Kidney capillary endothelial cell (primary cell): ENCODE data around the gene CDC42BPA.

ENCODE experiments used
- DNase-seq: peaks from one replicate; pipeline ENCODE4 v3.0.0-alpha.2; 2018; ENCODE audit warnings: low spot score

Gene CDC42BPA

DNA sequence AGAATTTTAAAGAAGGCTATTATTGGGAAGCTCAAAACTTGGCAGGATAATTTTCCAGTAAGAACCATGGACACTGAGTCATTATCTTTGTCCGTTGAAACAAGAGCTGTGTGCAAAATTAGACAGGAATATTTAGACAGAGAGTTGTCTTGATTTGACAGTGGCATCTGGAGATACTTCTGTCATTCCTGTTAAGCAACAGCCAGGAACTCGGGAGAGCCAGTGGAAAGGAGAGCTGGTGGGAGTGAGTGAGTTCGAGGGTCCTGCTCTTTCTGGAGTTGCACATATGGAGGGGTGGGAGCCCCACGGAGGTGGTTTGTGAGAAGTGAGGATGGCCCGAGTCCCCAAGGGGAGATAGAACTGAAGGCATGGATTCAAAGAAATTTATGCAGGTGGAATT is 375.1 kb downstream of the CDC42BPA start:
- DNase-seq: no peak

DNA sequence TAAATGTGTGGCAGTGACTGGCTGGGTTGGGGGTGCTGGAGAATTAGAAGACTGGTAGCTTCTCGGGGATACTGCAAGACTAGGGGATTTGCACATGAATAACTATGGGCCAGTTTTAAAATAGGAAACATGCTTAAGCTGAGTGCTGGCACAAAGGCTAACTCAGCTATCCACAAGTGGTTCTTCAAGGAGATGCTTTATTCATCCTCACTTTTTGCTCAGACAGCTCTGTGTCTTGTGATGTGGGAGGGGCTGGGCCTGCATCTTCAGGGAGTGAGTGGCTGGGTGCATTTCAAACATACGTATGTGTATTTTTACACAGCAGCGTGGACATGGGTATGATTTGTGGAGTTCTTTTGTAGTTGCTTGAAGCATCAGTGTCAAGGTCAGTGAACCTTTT is 375.9 kb downstream of the CDC42BPA start:
- no peak for DNase-seq

DNA sequence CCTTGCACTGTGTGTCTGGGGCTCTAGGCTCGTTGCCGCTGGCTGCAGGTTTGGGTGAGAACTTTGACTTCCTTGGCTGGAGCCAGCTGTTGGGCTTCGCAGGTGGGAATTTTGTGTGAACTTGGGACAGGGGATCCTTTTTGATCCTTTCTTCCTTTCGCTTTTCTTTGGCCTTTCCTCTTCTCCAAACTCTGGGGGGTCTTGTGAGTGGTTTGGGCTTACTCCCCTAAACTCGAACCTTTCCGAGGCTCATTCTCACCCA is 377.6 kb downstream of the CDC42BPA start:
- DNase-seq: no peak

DNA sequence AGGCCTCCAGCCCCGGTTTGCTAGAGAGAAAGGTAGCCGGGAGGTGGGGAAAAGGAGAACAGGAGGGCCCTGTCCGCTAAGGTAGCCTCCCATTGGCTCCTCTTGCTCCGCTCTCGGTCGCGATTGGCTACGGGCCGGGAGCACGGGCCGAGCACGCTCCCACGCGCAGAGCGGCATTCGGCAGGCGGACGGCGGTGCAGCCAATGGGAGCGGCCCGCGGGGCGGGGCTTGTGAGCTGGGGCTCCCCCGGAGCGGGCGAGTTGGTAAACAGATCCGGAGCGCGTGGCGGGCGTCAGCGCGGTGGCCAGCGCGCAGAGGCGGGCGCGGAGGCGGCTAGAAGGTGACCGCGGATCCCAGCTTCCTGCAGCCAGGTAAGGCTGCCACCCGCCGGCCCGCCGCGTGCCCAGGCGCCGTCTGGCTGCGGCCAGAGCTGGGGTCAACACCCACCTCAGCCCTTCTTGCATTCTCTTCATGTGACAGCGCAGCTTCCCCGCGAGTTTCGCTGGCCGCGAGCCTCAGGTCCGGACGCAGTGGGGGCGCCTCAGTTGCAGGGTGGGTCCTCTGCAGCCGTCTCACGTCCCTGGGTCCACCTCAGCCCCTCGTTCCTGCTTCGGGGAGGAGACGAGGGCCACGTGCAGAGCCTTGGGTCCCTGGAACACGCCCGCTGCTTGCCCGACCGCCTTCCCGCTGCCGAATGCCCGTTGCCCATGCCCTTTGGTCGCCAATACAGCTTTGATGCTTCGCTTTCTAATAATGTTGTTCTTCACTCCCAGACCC is 378.1 kb downstream of the CDC42BPA start, which contains the start of gene COQ8A:
COQ8A (plus strand) TSS at position 266 of the 777 bp plus-strand sequence. CDS start 21,092 bp downstream, outside the sequence.
- peak; percentile 98 for DNase-seq
